DND-41 (cell line): ENCODE data around the gene ZNF32.
A peak's percentile ranks its signal among the peaks of the same experiment; 100 is the strongest.

Experiments used
- ATAC-seq: fragments of 200-7000 bp; cut with Tn5 transposase; 3 replicates; pipeline ENCODE4 v1.9.1; 2021; ENCODE audit warnings: low read depth; ENCODE audit not compliant: insufficient read depth
- DNase-seq: peaks from one replicate; pipeline ENCODE4 v3.0.0-alpha.2; 2020
- H2AFZ ChIP-seq: 2 replicates; pipeline ENCODE4 v1.6.0; 2012; ENCODE audit warnings: low read depth, low read length
- H3K27ac ChIP-seq: 2 replicates; pipeline ENCODE4 v1.5.1; 2012; ENCODE audit warnings: low read length, inconsistent platforms
- H3K27me3 ChIP-seq: fragments of 200-600 bp; sonication (generic); 2 replicates; pipeline ENCODE4 v1.6.0; 2012; ENCODE audit warnings: low read length, mild to moderate bottlenecking, inconsistent platforms; ENCODE audit not compliant: insufficient read depth, poor library complexity
- H3K36me3 ChIP-seq: 2 replicates; pipeline ENCODE4 v1.5.1; 2012; ENCODE audit warnings: low read length, inconsistent platforms; ENCODE audit not compliant: insufficient read depth
- H3K4me1 ChIP-seq: 2 replicates; pipeline ENCODE4 v1.5.1; 2012; ENCODE audit warnings: mild to moderate bottlenecking, low read length; ENCODE audit not compliant: insufficient read depth
- H3K4me2 ChIP-seq: 2 replicates; pipeline ENCODE4 v1.6.0; 2012; ENCODE audit warnings: mild to moderate bottlenecking, moderate library complexity, low read length, inconsistent platforms; ENCODE audit not compliant: insufficient read depth
- H3K4me3 ChIP-seq, 2 experiments: fragments of 200-600 bp in 1 of 2; shearing (Covaris generic) in 1 of 2; 2 replicates each; pipeline ENCODE4 v1.5.1; 2012 to 2016; ENCODE audit warnings: inconsistent platforms in 2 of 2, low read length in 2 of 2, mild to moderate bottlenecking in 2 of 2, low read depth in 1 of 2, moderate library complexity in 1 of 2
- H3K79me2 ChIP-seq: 2 replicates; pipeline ENCODE4 v1.6.0; 2012; ENCODE audit warnings: low read length, inconsistent platforms; ENCODE audit not compliant: insufficient read depth
- H3K9ac ChIP-seq: 2 replicates; pipeline ENCODE4 v1.6.0; 2012; ENCODE audit warnings: low read depth, mild to moderate bottlenecking, inconsistent platforms, low read length, moderate library complexity
- H3K9me3 ChIP-seq: 2 replicates; pipeline ENCODE4 v1.5.1; 2012; ENCODE audit warnings: low read length, moderate library complexity, mild to moderate bottlenecking, inconsistent platforms; ENCODE audit not compliant: insufficient read depth, severe bottlenecking
- H4K20me1 ChIP-seq: 2 replicates; pipeline ENCODE4 v1.6.0; 2012; ENCODE audit warnings: low read length; ENCODE audit not compliant: insufficient read depth
- EZH2 ChIP-seq: IDR thresholded peaks from 3 replicates; pipeline ENCODE4 v1.6.1; 2012; ENCODE audit warnings: borderline replicate concordance, low read depth, mild to moderate bottlenecking, moderate library complexity, low read length, inconsistent platforms; ENCODE audit not compliant: severe bottlenecking
- TF ChIP-seq, protein P1 (sequence below): IDR thresholded peaks from 2 replicates; pipeline ENCODE4 v1.5.1; 2012; ENCODE audit warnings: borderline replicate concordance, low read length, moderate library complexity, mild to moderate bottlenecking; ENCODE audit not compliant: poor library complexity, severe bottlenecking; ENCODE audit errors: extremely low read depth

ZNF32 gene

DNA sequence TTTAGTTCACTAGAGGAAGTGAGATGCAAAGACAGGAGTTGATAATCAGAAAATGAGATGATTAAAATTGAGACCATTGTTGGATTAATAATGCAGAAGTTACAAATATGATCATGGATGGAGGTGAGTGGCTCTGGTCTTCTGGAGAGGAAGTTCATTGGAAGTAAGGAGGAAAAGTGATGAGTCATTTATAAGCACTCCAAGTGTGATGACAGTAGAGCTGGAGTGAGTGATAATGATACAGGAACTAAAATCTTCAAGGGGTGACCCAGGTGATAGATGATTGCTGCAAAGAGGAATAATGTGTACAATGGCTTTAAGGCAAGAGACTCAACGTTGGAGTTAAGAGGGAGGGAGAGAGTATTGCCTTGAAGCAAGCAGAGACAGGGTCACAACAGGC is 20.7 kb downstream of the ZNF32 start:
- Histone ChIP-seq H3K27ac (no peak overlapping the region), H4K20me1 (no peaks in the 10 kb centered on the region), H3K4me2 (no peak overlapping the region), H3K4me1 (peaks cover 10% of the 10 kb centered on the region), H3K79me2 (peaks cover 3% of the 10 kb centered on the region), H3K9me3 (no peaks in the 10 kb centered on the region), H3K36me3 (no peaks in the 10 kb centered on the region), H2AFZ (no peak overlapping the region), H3K27me3 (no peaks in the 10 kb centered on the region), H3K4me3 (no peak overlapping the region), H3K9ac (no peak overlapping the region)
- DNase-seq: no peak
- no peak for TF ChIP-seq EZH2
- TF ChIP-seq, protein P1, sequence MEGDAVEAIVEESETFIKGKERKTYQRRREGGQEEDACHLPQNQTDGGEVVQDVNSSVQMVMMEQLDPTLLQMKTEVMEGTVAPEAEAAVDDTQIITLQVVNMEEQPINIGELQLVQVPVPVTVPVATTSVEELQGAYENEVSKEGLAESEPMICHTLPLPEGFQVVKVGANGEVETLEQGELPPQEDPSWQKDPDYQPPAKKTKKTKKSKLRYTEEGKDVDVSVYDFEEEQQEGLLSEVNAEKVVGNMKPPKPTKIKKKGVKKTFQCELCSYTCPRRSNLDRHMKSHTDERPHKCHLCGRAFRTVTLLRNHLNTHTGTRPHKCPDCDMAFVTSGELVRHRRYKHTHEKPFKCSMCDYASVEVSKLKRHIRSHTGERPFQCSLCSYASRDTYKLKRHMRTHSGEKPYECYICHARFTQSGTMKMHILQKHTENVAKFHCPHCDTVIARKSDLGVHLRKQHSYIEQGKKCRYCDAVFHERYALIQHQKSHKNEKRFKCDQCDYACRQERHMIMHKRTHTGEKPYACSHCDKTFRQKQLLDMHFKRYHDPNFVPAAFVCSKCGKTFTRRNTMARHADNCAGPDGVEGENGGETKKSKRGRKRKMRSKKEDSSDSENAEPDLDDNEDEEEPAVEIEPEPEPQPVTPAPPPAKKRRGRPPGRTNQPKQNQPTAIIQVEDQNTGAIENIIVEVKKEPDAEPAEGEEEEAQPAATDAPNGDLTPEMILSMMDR: no peak
- no peak for ATAC-seq

DNA sequence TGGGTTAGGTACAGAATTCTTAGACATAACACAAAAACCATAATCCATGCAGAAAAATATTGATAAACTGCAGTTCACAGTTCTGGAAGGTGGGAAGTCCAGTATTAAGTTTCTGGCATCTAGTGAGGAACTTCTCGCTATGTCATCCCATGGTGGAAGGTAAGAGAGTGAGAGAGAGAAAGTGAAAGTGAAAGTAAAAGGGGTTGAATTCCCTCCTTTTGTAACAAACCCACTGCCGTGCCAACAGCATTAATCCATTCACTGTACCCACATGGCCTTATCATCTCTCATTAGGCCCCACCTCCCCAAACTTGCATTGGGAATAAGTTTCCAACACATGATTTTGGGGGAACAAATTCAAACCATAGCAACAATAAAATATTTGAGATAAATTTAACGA is 25.3 kb downstream of the ZNF32 start:
- H3K9me3 ChIP-seq: no peaks in the 10 kb centered on the region

DNA sequence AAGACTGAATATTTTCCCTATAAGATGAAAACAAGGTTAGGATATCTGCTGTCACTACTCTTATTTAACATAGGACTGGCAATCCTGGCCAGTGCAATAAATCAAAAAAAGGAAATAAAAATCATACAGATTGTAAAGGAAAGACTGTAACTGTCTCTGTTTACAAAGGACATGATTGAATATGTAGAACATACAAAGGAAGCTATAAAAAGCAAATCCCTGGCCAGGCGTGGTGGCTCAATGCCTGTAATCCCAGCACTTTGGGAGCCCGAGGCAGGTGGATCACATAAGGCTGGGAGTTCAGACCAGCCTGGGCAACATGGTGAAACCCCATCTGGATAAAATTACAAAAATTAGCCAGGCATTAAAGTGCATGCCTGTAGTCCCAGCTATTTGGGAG is 26.6 kb downstream of the ZNF32 start:
- Histone ChIP-seq H3K9me3 (peaks cover 7% of the 10 kb centered on the region), H3K79me2 (peaks cover 40% of the 10 kb centered on the region), H3K4me1 (peaks cover 39% of the 10 kb centered on the region), H4K20me1 (no peaks in the 10 kb centered on the region), H3K27me3 (no peaks in the 10 kb centered on the region), H3K9ac (peak overlapping the region; percentile 61), H3K27ac (peak overlapping the region; percentile 89), H3K4me3 (peak overlapping the region; percentile 34 to 57; a peak in 3 of 4 replicates), H3K4me2 (peak overlapping the region; percentile 70), H3K36me3 (peaks cover 16% of the 10 kb centered on the region), H2AFZ (peak overlapping the region; percentile 12; the same call in 1 of the 2 replicates)
- DNase-seq: no peak
- TF ChIP-seq EZH2: no peak
- peak; percentile 34 for ATAC-seq

More for the DNA sequence above, 25.3 kb downstream of the ZNF32 start:
- no peaks in the 10 kb centered on the region for H4K20me1 ChIP-seq
- H3K36me3 ChIP-seq: peaks cover 6% of the 10 kb centered on the region; the same call in 1 of the 2 replicates
- H3K79me2 ChIP-seq: peaks cover 31% of the 10 kb centered on the region
- peak overlapping the region; percentile 89 for H3K27ac ChIP-seq
- H2AFZ ChIP-seq: peak overlapping the region; percentile 73
- ATAC-seq: peak; percentile 94
- H3K27me3 ChIP-seq: no peaks in the 10 kb centered on the region
- TF ChIP-seq EZH2: no peak
- TF ChIP-seq, protein P1: no peak
- peak; percentile 75 for DNase-seq
- peaks cover 39% of the 10 kb centered on the region for H3K4me1 ChIP-seq
- peak overlapping the region; percentile 70 for H3K4me2 ChIP-seq
- peak overlapping the region; percentile 61 for H3K9ac ChIP-seq
- peak overlapping the region; percentile 34 to 57; a peak in 3 of 4 replicates for H3K4me3 ChIP-seq

DNA sequence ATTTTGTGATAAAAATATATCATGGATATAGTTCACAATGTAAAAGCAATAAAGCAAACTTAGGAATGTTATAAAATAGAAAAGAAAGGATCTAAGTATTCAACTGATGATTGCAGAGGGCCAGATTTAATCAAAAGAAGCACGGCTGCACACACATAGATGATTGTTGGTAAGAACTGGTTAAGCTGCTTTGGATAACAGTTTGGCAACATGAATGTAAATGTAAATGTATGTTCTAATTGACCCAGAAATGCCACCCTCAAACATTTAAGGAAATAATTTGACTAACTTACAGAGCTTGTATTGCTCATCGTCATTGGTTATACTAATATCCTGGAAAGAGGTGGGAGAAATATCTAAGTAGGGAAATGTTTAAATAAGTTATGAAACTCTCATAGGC is 29.3 kb downstream of the ZNF32 start:
- Histone ChIP-seq H3K4me1 (peaks cover 39% of the 10 kb centered on the region), H3K79me2 (peaks cover 50% of the 10 kb centered on the region), H3K27me3 (no peaks in the 10 kb centered on the region), H3K4me2 (no peak overlapping the region; the same call in 1 of the 2 replicates), H3K9ac (no peak overlapping the region), H2AFZ (no peak overlapping the region), H4K20me1 (no peaks in the 10 kb centered on the region), H3K36me3 (peaks cover 42% of the 10 kb centered on the region), H3K4me3 (no peak overlapping the region), H3K9me3 (peaks cover 25% of the 10 kb centered on the region), H3K27ac (no peak overlapping the region)
- DNase-seq: no peak
- TF ChIP-seq EZH2: no peak
- TF ChIP-seq, protein P1: no peak
- ATAC-seq: no peak
